Adipocyte (in vitro differentiated cells): Measurements from ENCODE around the gene DIP2A.
A peak's percentile ranks its signal among the peaks of the same experiment; 100 is the strongest.

Experiments used
- DNase-seq: peaks from one replicate; pipeline ENCODE4 v3.0.0-alpha.2; 2015; ENCODE audit warnings: low read depth
- H3K27me3 ChIP-seq: replicated peaks from 2 replicates; pipeline ENCODE4 v1.7.0; 2013; ENCODE audit warnings: mild to moderate bottlenecking, low read length, moderate library complexity; ENCODE audit not compliant: control insufficient read depth, insufficient read depth
- H3K36me3 ChIP-seq: 2 replicates; pipeline ENCODE4 v1.7.0; 2013; ENCODE audit warnings: low read length, mild to moderate bottlenecking, moderate library complexity; ENCODE audit not compliant: control insufficient read depth, insufficient read depth, severe bottlenecking
- H3K4me1 ChIP-seq: 2 replicates; pipeline ENCODE4 v1.7.0; 2013; ENCODE audit warnings: mild to moderate bottlenecking, low read length, moderate library complexity; ENCODE audit not compliant: control insufficient read depth, insufficient read depth
- H3K4me3 ChIP-seq: 2 replicates; pipeline ENCODE4 v1.7.0; 2013; ENCODE audit warnings: mild to moderate bottlenecking, low read length, moderate library complexity
- H3K9ac ChIP-seq: 2 replicates; pipeline ENCODE4 v1.7.0; 2013; ENCODE audit warnings: mild to moderate bottlenecking, low read length, moderate library complexity
- H3K9me3 ChIP-seq: 2 replicates; pipeline ENCODE4 v1.7.0; 2013; ENCODE audit warnings: mild to moderate bottlenecking, low read length, moderate library complexity; ENCODE audit not compliant: control insufficient read depth

DIP2A gene

DNA sequence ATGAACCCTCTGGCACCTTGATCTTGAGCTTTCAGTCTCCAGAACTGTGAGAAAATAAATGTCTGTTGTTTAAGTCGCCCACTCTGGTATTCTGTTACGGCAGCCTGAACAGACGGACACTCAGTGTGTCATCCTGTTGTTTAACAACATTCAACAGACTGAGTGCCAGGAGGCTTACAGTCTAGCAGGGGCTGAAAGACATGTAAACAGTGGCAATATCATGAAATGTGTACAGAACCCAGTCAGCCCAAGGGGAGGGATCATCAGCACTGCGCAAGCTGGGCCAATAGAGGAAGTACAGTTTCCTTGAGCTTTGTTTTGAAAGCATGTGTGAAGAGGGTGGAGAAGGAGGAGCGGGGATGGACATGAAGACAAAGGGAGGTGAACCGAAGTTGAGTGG, 13.6 kb downstream of the DIP2A start:
- H3K9ac ChIP-seq: no peak overlapping the region

DNA sequence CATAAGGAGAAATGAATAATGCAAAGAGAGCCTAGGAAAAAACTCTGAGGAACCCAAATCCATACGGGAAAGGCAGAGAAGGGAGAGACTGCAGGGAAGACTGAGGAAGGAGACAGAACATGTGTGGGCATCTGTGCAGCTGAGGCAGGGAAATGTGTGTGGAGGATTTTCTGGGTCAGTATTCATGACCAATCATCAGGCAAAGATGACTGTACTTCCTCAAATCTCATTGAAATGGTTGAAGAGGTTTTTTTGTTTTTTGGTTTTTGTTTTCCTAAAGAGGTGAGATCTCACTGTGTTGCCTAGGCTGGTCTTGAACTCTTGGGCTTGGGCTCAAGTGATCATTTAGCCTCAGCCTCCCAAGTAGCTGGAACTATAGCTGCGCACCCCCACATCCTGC, 15.7 kb downstream of the DIP2A start:
- H3K9me3 ChIP-seq: no peaks in the 10 kb centered on the region
- no peak overlapping the region for H3K4me3 ChIP-seq
- H3K36me3 ChIP-seq: peaks cover 3% of the 10 kb centered on the region
- peaks cover 6% of the 10 kb centered on the region for H3K4me1 ChIP-seq
- H3K27me3 ChIP-seq: no peaks in the 10 kb centered on the region
- no peak overlapping the region for H3K9ac ChIP-seq
- DNase-seq: no peak

More for the DNA sequence above, 13.6 kb downstream of the DIP2A start:
- Histone ChIP-seq H3K27me3 (no peaks in the 10 kb centered on the region), H3K36me3 (peaks cover 10% of the 10 kb centered on the region), H3K4me3 (no peak overlapping the region), H3K4me1 (peaks cover 4% of the 10 kb centered on the region), H3K9me3 (no peaks in the 10 kb centered on the region)
- DNase-seq: no peak

GRCh38 chr21:46475296-46475695, 16.6 kb downstream of the DIP2A start:
- H3K9me3 ChIP-seq: no peaks in the 10 kb centered on the region
- H3K4me3 ChIP-seq: no peak overlapping the region
- DNase-seq: peak; percentile 29
- no peaks in the 10 kb centered on the region for H3K27me3 ChIP-seq
- H3K36me3 ChIP-seq: no peaks in the 10 kb centered on the region
- H3K9ac ChIP-seq: no peak overlapping the region
- H3K4me1 ChIP-seq: peaks cover 6% of the 10 kb centered on the region

- no peak overlapping the region for H3K9ac ChIP-seq
- H3K9me3 ChIP-seq: no peaks in the 10 kb centered on the region
- H3K27me3 ChIP-seq: no peaks in the 10 kb centered on the region
- no peaks in the 10 kb centered on the region for H3K36me3 ChIP-seq
- no peak overlapping the region for H3K4me3 ChIP-seq
- peaks cover 6% of the 10 kb centered on the region for H3K4me1 ChIP-seq
- no peak for DNase-seq
Measured at GRCh38 chr21:46477765-46478164, 19.1 kb downstream of the DIP2A start.

- Histone ChIP-seq H3K27me3 (no peaks in the 10 kb centered on the region), H3K9me3 (no peaks in the 10 kb centered on the region), H3K4me1 (peaks cover 18% of the 10 kb centered on the region), H3K4me3 (no peak overlapping the region), H3K36me3 (no peaks in the 10 kb centered on the region), H3K9ac (no peak overlapping the region)
- no peak for DNase-seq
Measured at GRCh38 chr21:46478910-46479309, 20.2 kb downstream of the DIP2A start.

GRCh38 chr21:46480466-46480865, 21.8 kb downstream of the DIP2A start:
- H3K27me3 ChIP-seq: no peaks in the 10 kb centered on the region
- no peaks in the 10 kb centered on the region for H3K9me3 ChIP-seq
- no peak overlapping the region for H3K4me3 ChIP-seq
- no peak for DNase-seq
- H3K4me1 ChIP-seq: peaks cover 20% of the 10 kb centered on the region
- no peaks in the 10 kb centered on the region for H3K36me3 ChIP-seq
- H3K9ac ChIP-seq: no peak overlapping the region

- no peak overlapping the region for H3K9ac ChIP-seq
- H3K9me3 ChIP-seq: no peaks in the 10 kb centered on the region
- H3K27me3 ChIP-seq: no peaks in the 10 kb centered on the region
- H3K4me1 ChIP-seq: peaks cover 20% of the 10 kb centered on the region
- DNase-seq: no peak
- H3K4me3 ChIP-seq: no peak overlapping the region
- peaks cover 10% of the 10 kb centered on the region for H3K36me3 ChIP-seq
Measured at GRCh38 chr21:46482225-46482845, 23.6 kb downstream of the DIP2A start.

DNA sequence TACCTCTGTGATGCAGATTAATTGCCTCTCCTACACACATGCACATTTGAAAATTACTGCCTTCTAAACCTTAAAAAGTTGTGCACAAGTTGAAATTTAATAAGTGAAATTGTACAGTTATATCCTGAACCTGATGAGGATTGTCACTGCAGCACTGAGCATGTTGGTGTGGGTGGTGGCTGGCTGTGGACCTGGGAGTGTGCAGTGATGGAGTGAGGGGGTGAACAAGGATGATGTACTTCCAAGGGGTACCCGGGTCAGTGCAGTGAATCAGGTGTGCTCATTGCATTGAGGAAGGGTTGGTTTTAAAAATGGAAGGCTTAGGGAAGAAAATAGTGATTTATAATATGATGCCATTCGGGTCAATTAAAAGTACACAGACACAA, 24.1 kb downstream of the DIP2A start:
- Histone ChIP-seq H3K27me3 (no peaks in the 10 kb centered on the region), H3K4me3 (no peak overlapping the region), H3K4me1 (peaks cover 19% of the 10 kb centered on the region), H3K36me3 (peaks cover 13% of the 10 kb centered on the region), H3K9me3 (no peaks in the 10 kb centered on the region), H3K9ac (no peak overlapping the region)
- no peak for DNase-seq

GRCh38 chr21:46483300-46484295, 24.9 kb downstream of the DIP2A start:
- no peak for DNase-seq
- Histone ChIP-seq H3K9me3 (no peaks in the 10 kb centered on the region), H3K4me3 (no peak overlapping the region), H3K27me3 (no peaks in the 10 kb centered on the region), H3K36me3 (peaks cover 13% of the 10 kb centered on the region), H3K9ac (no peak overlapping the region), H3K4me1 (peaks cover 17% of the 10 kb centered on the region)

- Histone ChIP-seq H3K9ac (no peak overlapping the region), H3K36me3 (peaks cover 25% of the 10 kb centered on the region)
- no peak for DNase-seq
Measured at GRCh38 chr21:46486481-46487126, 27.9 kb downstream of the DIP2A start.

DNA sequence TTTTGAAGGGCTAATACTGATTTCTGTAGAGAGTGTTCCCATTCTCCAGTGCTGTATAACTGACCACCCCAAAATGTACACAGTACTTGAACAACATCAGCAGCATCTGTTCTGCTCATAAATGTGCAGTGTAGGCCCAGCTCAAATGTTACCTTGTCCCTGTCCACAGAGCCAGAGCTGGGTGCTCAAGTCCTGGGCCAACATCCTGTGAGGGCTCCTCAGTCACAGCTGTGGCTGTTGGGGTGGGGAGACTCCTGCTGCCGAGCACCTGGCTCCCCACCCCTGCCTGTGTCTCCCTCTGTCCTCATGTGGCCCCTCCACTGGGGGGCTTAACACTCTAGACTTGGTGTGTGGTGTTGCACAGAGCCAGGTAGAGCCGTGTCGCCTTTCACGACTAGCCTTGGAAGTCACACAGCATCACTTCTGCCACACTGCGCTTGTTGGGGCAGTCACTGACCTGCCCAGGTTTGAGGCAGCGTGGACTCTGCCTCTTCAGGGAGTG, 30.5 kb downstream of the DIP2A start:
- DNase-seq: no peak
- peaks cover 41% of the 10 kb centered on the region for H3K36me3 ChIP-seq
- no peaks in the 10 kb centered on the region for H3K9me3 ChIP-seq
- peaks cover 3% of the 10 kb centered on the region for H3K4me1 ChIP-seq
- no peak overlapping the region for H3K4me3 ChIP-seq
- no peaks in the 10 kb centered on the region for H3K27me3 ChIP-seq
- H3K9ac ChIP-seq: no peak overlapping the region

More at GRCh38 chr21:46486481-46487126, 27.9 kb downstream of the DIP2A start:
- H3K27me3 ChIP-seq: no peaks in the 10 kb centered on the region
- peaks cover 17% of the 10 kb centered on the region for H3K4me1 ChIP-seq
- H3K9me3 ChIP-seq: no peaks in the 10 kb centered on the region
- no peak overlapping the region for H3K4me3 ChIP-seq
